Measurements from ENCODE around the gene RAB40B. TPM values are rescaled to one million over a fixed set of nuclear protein-coding genes. Genes with fewer than 3 reads are reported as not detected.

Gene RAB40B
- total and polyA plus RNA-seq, 2 donors (not counting 1 experiment from before 2014, with no cell fraction given) = 4.7 to 8.0 TPM

DNA sequence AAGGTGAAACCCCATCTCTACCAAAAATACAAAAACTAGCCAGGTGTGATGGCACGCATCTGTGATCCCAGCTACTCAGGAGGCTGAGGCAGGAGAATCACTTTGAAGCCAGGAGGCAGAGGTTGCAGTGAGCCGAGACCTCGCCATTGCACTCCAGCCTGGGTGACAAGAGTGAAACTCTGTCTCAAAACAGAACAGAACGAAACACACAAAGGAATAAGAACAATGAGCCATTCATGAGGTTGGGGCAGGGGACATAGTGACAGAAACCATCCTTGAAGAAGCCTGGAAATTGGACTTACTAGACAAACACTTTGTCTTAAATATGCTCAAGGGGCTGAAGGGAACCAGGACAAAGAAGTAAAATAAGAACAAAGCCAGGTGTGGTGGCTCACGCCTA, 89.7 kb downstream of the RAB40B start:
- WGBS (ENCODE audit: insufficient coverage) = 74% methylated on average over 5 of the region's 5 CpGs
- POLR2A ChIA-PET = no interaction called here
- Mint-ChIP-seq H3K27me3 (no peaks in the 10 kb centered on the region), H3K9me3 (ENCODE audit: insufficient read depth) (no peaks in the 10 kb centered on the region), H3K27ac (no peak overlapping the region), H3K4me1 (peaks cover 8% of the 10 kb centered on the region), H3K4me3 (no peak overlapping the region)
- intact Hi-C loops (cut with micrococcal nuclease) = no loop called here
- DNase-seq (no peak), ATAC-seq (ENCODE audit: low read depth) (no peak)
- Histone ChIP-seq H3K4me2 (replicated peaks; ENCODE audit: low read depth, low read length, poor library complexity, severe bottlenecking) (no peak overlapping the region), H3K9me3 (ENCODE audit: control extremely low read depth in 1 of 3, control insufficient read depth in 2 of 3, insufficient read depth in 1 of 3, low read length in 2 of 3) (no peaks in the 10 kb centered on the region), H4K20me1 (ENCODE audit: control insufficient read depth, insufficient read depth, low read length, poor library complexity, severe bottlenecking) (no peaks in the 10 kb centered on the region), H3K4me3 (ENCODE audit: control extremely low read depth in 1 of 5, extremely low read depth in 1 of 5, insufficient read depth in 1 of 5, low read depth in 2 of 5, low read length in 4 of 5) (no peak overlapping the region), H2AFZ (ENCODE audit: insufficient read depth, low read depth, low read length, poor library complexity, severe bottlenecking) (no peak overlapping the region), H3K4me1 (ENCODE audit: control insufficient read depth in 2 of 2, insufficient read depth in 2 of 2, low read length in 2 of 2) (peaks cover 0 to 2% of the 10 kb centered on the region in 2 donors), H3K27me3 (replicated peaks in 1 of 4; ENCODE audit: control extremely low read depth in 1 of 4, control insufficient read depth in 3 of 4, insufficient read depth in 4 of 4, low read length in 3 of 4) (no peaks in the 10 kb centered on the region), H3K36me3 (replicated peaks in 1 of 2; ENCODE audit: control extremely low read depth in 1 of 2, control insufficient read depth in 1 of 2, extremely low read depth in 1 of 2, insufficient read depth in 2 of 2, low read length in 1 of 2) (peaks cover 0 to 39% of the 10 kb centered on the region in 2 experiments), H3K79me2 (ENCODE audit: control insufficient read depth, insufficient read depth, low read length) (no peaks in the 10 kb centered on the region), H3K27ac (ENCODE audit: low read length in 2 of 2) (no peak overlapping the region), H3K9ac (ENCODE audit: low read length) (no peak overlapping the region)
- CTCF ChIA-PET = no interaction called here
- no peak for TF ChIP-seq EZH2 (IDR thresholded peaks at IDR 0.05; ENCODE audit: borderline replicate concordance, insufficient read depth, low read depth, low read length, poor library complexity, severe bottlenecking)
- TF ChIP-seq, protein P1, sequence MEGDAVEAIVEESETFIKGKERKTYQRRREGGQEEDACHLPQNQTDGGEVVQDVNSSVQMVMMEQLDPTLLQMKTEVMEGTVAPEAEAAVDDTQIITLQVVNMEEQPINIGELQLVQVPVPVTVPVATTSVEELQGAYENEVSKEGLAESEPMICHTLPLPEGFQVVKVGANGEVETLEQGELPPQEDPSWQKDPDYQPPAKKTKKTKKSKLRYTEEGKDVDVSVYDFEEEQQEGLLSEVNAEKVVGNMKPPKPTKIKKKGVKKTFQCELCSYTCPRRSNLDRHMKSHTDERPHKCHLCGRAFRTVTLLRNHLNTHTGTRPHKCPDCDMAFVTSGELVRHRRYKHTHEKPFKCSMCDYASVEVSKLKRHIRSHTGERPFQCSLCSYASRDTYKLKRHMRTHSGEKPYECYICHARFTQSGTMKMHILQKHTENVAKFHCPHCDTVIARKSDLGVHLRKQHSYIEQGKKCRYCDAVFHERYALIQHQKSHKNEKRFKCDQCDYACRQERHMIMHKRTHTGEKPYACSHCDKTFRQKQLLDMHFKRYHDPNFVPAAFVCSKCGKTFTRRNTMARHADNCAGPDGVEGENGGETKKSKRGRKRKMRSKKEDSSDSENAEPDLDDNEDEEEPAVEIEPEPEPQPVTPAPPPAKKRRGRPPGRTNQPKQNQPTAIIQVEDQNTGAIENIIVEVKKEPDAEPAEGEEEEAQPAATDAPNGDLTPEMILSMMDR (IDR thresholded peaks at IDR 0.05) = no peak

DNA sequence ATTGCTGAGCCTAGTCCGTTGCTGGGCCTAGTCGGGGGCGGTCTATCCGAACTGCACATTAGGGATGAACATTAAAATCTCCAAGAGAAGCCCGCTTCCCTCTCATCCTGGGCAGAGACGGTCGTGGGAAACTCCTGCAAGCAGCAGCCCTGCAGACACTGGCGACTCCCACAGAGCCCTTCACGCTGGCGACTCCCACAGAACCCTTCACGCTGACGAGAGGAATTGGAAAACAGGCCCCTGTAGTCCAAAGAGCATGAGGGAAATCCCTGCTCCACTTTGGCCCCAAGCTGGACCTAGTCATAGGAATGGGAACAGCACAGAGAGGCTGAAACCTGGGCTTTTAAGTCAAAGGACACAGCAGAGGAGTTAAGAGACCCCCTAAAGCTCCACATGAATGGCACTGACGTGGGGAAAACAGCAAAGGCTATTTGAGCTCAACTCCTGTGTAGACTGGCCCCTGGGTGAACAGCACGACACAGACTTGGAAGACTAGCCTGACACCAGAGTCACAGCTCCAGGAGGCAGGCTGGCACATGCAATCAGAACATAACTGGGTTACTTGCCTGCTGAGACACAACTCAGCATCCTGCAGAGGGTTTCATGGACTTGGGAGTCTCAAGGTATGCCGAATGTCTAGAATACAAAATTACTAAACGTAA, 92.4 kb downstream of the RAB40B start:
- Histone ChIP-seq H2AFZ (ENCODE audit: insufficient read depth, low read depth, low read length, poor library complexity, severe bottlenecking) (no peak overlapping the region), H3K4me1 (ENCODE audit: control insufficient read depth in 2 of 2, insufficient read depth in 2 of 2, low read length in 2 of 2) (peaks cover 0 to 13% of the 10 kb centered on the region in 2 donors), H3K9ac (ENCODE audit: low read length) (no peak overlapping the region), H3K36me3 (replicated peaks in 1 of 2; ENCODE audit: control extremely low read depth in 1 of 2, control insufficient read depth in 1 of 2, extremely low read depth in 1 of 2, insufficient read depth in 2 of 2, low read length in 1 of 2) (peaks cover 0 to 58% of the 10 kb centered on the region in 2 experiments), H3K27ac (ENCODE audit: low read length in 2 of 2) (no peak overlapping the region), H4K20me1 (ENCODE audit: control insufficient read depth, insufficient read depth, low read length, poor library complexity, severe bottlenecking) (peaks cover 15% of the 10 kb centered on the region), H3K9me3 (ENCODE audit: control extremely low read depth in 1 of 3, control insufficient read depth in 2 of 3, insufficient read depth in 1 of 3, low read length in 2 of 3) (no peaks in the 10 kb centered on the region), H3K27me3 (replicated peaks in 1 of 4; ENCODE audit: control extremely low read depth in 1 of 4, control insufficient read depth in 3 of 4, insufficient read depth in 4 of 4, low read length in 3 of 4) (no peaks in the 10 kb centered on the region), H3K4me2 (replicated peaks; ENCODE audit: low read depth, low read length, poor library complexity, severe bottlenecking) (no peak overlapping the region), H3K79me2 (ENCODE audit: control insufficient read depth, insufficient read depth, low read length) (peaks cover 13% of the 10 kb centered on the region), H3K4me3 (ENCODE audit: control extremely low read depth in 1 of 5, extremely low read depth in 1 of 5, insufficient read depth in 1 of 5, low read depth in 2 of 5, low read length in 4 of 5) (no peak overlapping the region)
- intact Hi-C loops (cut with micrococcal nuclease) = no loop called here
- POLR2A ChIA-PET = no interaction called here
- Mint-ChIP-seq H3K27me3 (no peaks in the 10 kb centered on the region), H3K4me1 (peaks cover 20% of the 10 kb centered on the region), H3K9me3 (ENCODE audit: insufficient read depth) (no peaks in the 10 kb centered on the region), H3K4me3 (no peak overlapping the region), H3K27ac (no peak overlapping the region)
- ATAC-seq (ENCODE audit: low read depth) (no peak), DNase-seq (no peak)
- TF ChIP-seq, protein P1 (IDR thresholded peaks at IDR 0.05) = no peak
- TF ChIP-seq EZH2 (IDR thresholded peaks at IDR 0.05; ENCODE audit: borderline replicate concordance, insufficient read depth, low read depth, low read length, poor library complexity, severe bottlenecking) = no peak
- CTCF ChIA-PET = no interaction called here
- WGBS (ENCODE audit: insufficient coverage) = 94% methylated on average over 14 of the region's 16 CpGs

Data from B cell (primary cell).